ENCODE results near the gene C20orf204.

DNA sequence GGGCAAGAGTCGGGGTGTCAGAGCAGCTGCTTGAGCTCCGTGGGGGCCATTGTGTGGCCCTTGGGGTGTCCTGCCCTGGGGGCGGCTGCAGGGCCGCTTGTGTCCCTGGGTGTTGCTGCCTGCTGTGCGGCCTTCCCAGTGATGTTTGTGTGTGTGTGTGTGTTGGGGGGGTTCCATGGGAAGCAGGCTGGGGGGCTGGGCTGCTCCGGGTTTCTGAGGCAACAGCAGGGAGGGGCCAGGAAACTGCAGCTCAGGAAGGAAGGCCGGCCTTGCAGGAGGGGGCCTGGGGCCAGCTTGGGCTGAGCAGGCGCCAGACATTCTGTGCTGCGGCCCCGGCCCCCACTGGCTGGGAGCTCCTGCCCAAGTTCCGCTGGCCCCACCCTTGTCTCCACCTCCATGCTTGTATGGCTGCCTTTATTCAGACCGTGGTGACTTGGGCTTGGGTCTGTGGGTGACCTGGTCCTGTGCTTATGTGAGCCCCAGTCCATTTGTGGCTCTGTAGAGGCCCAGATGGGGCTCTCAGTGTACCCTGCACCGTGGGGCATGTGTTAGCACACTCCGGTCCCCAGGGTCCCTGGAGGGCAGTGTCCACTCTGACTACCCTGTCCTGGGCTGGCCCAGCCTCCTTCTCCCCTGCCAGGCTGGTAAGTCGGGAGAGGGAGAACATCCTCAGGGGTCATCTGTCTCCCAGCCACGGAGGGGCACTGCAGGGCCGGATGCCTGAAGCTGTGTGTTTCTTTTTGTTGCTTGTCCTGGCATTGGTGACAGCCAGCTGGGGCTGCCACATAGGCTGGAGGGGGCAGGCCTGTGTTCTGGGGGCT lies 18.1 kb downstream of the C20orf204 start:
- TF ChIP-seq TAF1 (IDR thresholded peaks at IDR 0.05; ENCODE audit: borderline replicate concordance, insufficient read depth, low read length) = no peak
- peak; percentile 63 for TF ChIP-seq POLR2AphosphoS5 (IDR thresholded peaks at IDR 0.05; ENCODE audit: low read depth, low read length)
- TF ChIP-seq, protein P1, sequence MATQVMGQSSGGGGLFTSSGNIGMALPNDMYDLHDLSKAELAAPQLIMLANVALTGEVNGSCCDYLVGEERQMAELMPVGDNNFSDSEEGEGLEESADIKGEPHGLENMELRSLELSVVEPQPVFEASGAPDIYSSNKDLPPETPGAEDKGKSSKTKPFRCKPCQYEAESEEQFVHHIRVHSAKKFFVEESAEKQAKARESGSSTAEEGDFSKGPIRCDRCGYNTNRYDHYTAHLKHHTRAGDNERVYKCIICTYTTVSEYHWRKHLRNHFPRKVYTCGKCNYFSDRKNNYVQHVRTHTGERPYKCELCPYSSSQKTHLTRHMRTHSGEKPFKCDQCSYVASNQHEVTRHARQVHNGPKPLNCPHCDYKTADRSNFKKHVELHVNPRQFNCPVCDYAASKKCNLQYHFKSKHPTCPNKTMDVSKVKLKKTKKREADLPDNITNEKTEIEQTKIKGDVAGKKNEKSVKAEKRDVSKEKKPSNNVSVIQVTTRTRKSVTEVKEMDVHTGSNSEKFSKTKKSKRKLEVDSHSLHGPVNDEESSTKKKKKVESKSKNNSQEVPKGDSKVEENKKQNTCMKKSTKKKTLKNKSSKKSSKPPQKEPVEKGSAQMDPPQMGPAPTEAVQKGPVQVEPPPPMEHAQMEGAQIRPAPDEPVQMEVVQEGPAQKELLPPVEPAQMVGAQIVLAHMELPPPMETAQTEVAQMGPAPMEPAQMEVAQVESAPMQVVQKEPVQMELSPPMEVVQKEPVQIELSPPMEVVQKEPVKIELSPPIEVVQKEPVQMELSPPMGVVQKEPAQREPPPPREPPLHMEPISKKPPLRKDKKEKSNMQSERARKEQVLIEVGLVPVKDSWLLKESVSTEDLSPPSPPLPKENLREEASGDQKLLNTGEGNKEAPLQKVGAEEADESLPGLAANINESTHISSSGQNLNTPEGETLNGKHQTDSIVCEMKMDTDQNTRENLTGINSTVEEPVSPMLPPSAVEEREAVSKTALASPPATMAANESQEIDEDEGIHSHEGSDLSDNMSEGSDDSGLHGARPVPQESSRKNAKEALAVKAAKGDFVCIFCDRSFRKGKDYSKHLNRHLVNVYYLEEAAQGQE (IDR thresholded peaks at IDR 0.05; ENCODE audit: insufficient read depth in 1 of 2, low read depth in 2 of 2, low read length in 2 of 2) = 0 out of 4 replicates have a peak, but pooled peaks of 1 of the 2 experiments have one; percentile 29
- TF ChIP-seq FOXP2 (optimal IDR thresholded peaks at IDR 0.05; ENCODE audit: borderline replicate concordance, extremely low read depth, extremely low read length, insufficient read depth) = peak; percentile 37
- TF ChIP-seq SIN3A (IDR thresholded peaks at IDR 0.05; ENCODE audit: borderline replicate concordance, insufficient read depth, low read length) = no peak
